ENCODE measurements around the gene RIN3. TPM values are rescaled to one million over a fixed set of nuclear protein-coding genes. Genes with fewer than 3 reads are reported as not detected.
A peak's percentile ranks its signal among the peaks of the same experiment; 100 is the strongest.

Gene RIN3
- total and polyA plus RNA-seq, 2 donors = 6.2 to 20.6 TPM

DNA sequence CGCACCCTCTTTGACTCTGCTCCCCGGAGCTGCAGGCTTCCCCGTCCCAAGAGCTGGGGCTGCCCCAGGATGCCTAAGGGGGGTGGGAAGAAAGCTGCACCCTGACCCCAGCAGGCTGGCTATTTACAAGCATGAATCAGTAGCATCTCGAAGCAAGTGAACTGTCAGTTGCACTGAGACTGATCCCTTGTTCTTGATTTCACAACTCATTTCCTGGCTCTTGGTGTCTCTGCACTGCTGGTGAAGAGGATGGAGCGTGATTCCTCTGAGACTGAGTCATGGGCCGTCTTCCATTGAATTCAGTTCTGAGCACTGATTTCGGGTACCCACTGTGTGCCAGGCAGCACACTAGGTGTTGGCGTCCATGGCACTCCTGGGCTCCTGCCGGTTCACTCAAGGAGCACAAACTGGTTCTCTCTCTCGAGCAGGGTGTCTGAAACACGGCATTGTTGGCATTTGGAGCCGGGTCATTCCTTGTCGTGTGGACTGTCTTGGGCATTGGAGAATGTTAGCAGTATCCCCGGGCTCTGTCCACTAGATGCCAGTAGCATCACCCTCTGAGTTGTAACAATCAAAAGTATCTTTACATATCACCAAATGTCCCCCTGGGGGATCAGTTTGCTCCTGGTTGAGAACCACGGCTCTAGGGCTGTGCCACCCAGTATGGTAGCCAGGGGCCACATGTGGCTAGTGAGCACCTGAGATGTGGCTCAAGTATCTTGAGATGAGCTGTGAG, 86.9 kb downstream of the RIN3 start:
- WGBS = 83% methylated on average over 15 of the region's 15 CpGs
- H3K4me1 ChIP-seq (ENCODE audit: control insufficient read depth in 2 of 2, insufficient read depth in 2 of 2, low read length in 2 of 2) = peaks cover 20 to 43% of the 10 kb centered on the region in 2 donors
- H3K4me3 ChIP-seq (ENCODE audit: low read length in 2 of 2) = no peak overlapping the region
- H3K27ac ChIP-seq (ENCODE audit: low read depth in 1 of 2, low read length in 1 of 2) = no peak overlapping the region
- DNase-seq (ENCODE audit: low read depth in 6 of 9, low spot score in 9 of 9) = no peak
- H3K9me3 ChIP-seq (ENCODE audit: control insufficient read depth in 2 of 2, insufficient read depth in 1 of 2, low read length in 1 of 2) = no peaks in the 10 kb centered on the region
- H3K27me3 ChIP-seq (ENCODE audit: control insufficient read depth in 2 of 2, insufficient read depth in 1 of 2, low read length in 1 of 2) = no peaks in the 10 kb centered on the region
- H3K36me3 ChIP-seq (ENCODE audit: control insufficient read depth in 2 of 2, insufficient read depth in 2 of 2, low read length in 1 of 2) = peaks cover 6 to 8% of the 10 kb centered on the region in 2 donors

- H3K4me3 ChIP-seq (ENCODE audit: low read length in 2 of 2) = no peak overlapping the region
- 79% methylated on average over 9 of the region's 9 CpGs for WGBS
- peaks cover 6 to 8% of the 10 kb centered on the region in 2 donors for H3K36me3 ChIP-seq (ENCODE audit: control insufficient read depth in 2 of 2, insufficient read depth in 2 of 2, low read length in 1 of 2)
- H3K27ac ChIP-seq (ENCODE audit: low read depth in 1 of 2, low read length in 1 of 2) = no peak overlapping the region
- DNase-seq (ENCODE audit: low read depth in 6 of 9, low spot score in 9 of 9) = no peak
- H3K4me1 ChIP-seq (ENCODE audit: control insufficient read depth in 2 of 2, insufficient read depth in 2 of 2, low read length in 2 of 2) = peaks cover 17 to 40% of the 10 kb centered on the region in 2 donors
- no peaks in the 10 kb centered on the region for H3K9me3 ChIP-seq (ENCODE audit: control insufficient read depth in 2 of 2, insufficient read depth in 1 of 2, low read length in 1 of 2)
- no peaks in the 10 kb centered on the region for H3K27me3 ChIP-seq (ENCODE audit: control insufficient read depth in 2 of 2, insufficient read depth in 1 of 2, low read length in 1 of 2)
Measured at GRCh38 chr14:92601131-92601710, 87.6 kb downstream of the RIN3 start.

DNA sequence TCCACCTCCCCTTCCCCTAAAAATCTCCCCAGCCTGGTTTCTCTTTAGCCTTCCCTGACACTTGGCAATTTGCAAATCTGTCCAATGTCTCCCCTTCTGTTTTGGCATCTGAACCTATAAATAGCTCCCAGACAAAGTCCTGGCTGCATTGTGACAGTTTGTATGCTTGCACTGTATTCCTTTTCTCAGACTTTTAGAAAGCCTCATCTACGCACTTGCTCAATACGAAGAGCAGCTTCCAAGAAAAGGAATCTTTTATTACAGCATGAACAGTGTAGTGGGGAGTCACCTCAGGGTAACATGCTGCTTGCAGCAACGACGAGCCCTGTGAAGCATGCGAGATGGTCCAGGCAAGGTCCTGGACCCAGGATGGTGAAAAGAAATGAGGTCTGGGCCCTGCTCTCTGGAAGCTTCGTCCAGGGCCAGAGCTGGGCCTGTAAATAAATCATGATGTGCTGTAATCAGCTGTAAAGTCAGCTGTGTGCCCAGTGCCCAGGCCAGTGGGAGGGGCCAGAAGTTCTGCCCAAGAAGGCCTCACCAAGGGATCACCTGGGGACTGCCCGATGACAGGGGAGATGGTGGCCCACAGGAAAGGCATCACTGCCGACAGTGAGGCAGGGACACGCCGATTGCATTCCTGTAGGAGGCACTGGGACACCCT, 88.3 kb downstream of the RIN3 start:
- 97% methylated on average over 10 of the region's 10 CpGs for WGBS
- H3K9me3 ChIP-seq (ENCODE audit: control insufficient read depth in 2 of 2, insufficient read depth in 1 of 2, low read length in 1 of 2) = no peaks in the 10 kb centered on the region
- peaks cover 4 to 6% of the 10 kb centered on the region in 2 donors for H3K36me3 ChIP-seq (ENCODE audit: control insufficient read depth in 2 of 2, insufficient read depth in 2 of 2, low read length in 1 of 2)
- no peak overlapping the region for H3K27ac ChIP-seq (ENCODE audit: low read depth in 1 of 2, low read length in 1 of 2)
- H3K4me3 ChIP-seq (ENCODE audit: low read length in 2 of 2) = no peak overlapping the region
- H3K27me3 ChIP-seq (ENCODE audit: control insufficient read depth in 2 of 2, insufficient read depth in 1 of 2, low read length in 1 of 2) = no peaks in the 10 kb centered on the region
- peaks cover 16 to 40% of the 10 kb centered on the region in 2 donors for H3K4me1 ChIP-seq (ENCODE audit: control insufficient read depth in 2 of 2, insufficient read depth in 2 of 2, low read length in 2 of 2)
- no peak for DNase-seq (ENCODE audit: low read depth in 6 of 9, low spot score in 9 of 9)

DNA sequence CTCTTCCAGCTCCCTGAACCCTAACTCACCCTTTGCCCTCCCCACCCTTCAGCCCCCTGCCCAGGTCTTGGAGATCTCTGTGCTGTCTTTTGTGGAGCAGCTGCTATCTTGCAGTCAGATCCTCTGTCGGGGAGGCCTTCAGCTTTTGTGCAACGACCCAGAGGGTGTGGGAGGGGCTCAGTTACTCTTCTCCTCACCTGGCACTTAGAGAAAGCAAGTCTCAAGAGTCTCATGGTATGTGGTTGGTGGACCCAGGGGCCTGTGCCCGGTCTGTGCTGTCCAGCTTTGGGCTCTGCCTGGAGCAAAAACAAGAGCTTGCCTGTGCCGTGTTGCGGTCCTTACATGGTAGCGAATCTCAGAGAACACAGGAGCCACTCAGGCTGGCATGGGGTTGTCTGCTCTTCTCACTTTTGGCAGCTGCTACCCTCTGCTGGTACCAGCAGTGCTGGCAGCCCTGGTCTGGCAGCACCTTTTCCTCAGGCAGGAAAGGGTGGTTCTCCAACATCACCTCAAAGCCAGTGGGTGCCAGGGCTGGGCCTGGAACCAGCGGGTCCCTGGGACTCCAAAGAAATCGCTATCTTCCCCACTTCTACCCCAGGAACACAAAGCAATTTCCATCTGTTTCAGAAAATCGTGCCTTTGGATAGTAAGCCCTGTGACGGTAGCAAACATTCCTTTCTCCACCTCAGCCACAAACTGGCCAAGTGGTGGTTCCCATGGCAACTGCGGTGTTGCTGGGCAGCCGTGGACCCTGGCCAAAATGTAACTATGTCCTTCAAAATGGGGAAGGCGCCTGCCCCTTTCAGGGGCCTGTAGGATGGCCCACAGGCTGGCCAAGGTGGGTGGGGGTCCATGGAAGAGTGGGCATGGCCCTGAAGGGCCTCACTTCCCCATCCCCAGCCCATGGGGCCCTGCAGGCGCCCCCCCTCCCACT, 90.0 kb downstream of the RIN3 start:
- Histone ChIP-seq H3K27ac (ENCODE audit: low read depth in 1 of 2, low read length in 1 of 2) (peak overlapping the region; percentile 12 to 66), H3K4me1 (ENCODE audit: control insufficient read depth in 2 of 2, insufficient read depth in 2 of 2, low read length in 2 of 2) (peaks cover 16 to 40% of the 10 kb centered on the region in 2 donors), H3K36me3 (ENCODE audit: control insufficient read depth in 2 of 2, insufficient read depth in 2 of 2, low read length in 1 of 2) (peaks cover 3 to 6% of the 10 kb centered on the region in 2 donors), H3K9me3 (ENCODE audit: control insufficient read depth in 2 of 2, insufficient read depth in 1 of 2, low read length in 1 of 2) (peaks cover 0 to 4% of the 10 kb centered on the region in 2 donors), H3K27me3 (ENCODE audit: control insufficient read depth in 2 of 2, insufficient read depth in 1 of 2, low read length in 1 of 2) (no peaks in the 10 kb centered on the region), H3K4me3 (ENCODE audit: low read length in 2 of 2) (no peak overlapping the region)
- DNase-seq (ENCODE audit: low read depth in 6 of 9, low spot score in 9 of 9) = peak in 7 of 9 donors; percentile 50 to 86 (median 62)
- 73% methylated on average over 14 of the region's 14 CpGs for WGBS

DNA sequence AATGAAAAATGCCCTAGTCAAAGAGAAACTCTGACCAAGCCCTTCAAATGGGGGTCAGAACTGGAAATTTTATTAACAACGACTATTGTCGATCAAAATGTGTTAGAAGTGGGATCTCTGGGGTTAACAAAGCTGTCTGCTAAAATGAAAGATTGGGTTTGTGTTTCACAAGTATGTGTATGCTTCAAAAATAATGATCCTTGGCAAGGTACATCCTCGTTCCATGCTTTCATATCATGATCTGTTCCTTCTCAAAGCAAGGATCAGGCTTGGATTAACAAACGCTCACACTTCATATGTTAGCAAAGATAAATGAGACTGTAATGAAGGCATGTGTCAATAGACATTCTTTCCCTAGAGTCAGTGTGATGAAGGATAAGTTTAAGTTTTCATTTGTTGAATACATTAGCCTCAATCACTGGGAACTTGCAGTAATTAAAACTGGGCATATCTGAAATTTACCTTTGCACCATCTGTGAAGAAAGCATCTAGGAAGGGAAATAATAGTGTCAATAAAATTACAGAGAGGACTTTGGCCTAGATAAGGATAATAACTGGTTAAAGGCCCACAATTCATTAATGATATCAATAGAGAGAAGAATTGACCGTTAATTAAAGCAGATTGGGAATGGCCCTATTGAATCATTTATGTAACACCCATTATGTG, 91.8 kb downstream of the RIN3 start:
- Histone ChIP-seq H3K27me3 (ENCODE audit: control insufficient read depth in 2 of 2, insufficient read depth in 1 of 2, low read length in 1 of 2) (no peaks in the 10 kb centered on the region), H3K4me1 (ENCODE audit: control insufficient read depth in 2 of 2, insufficient read depth in 2 of 2, low read length in 2 of 2) (peaks cover 11 to 36% of the 10 kb centered on the region in 2 donors), H3K36me3 (ENCODE audit: control insufficient read depth in 2 of 2, insufficient read depth in 2 of 2, low read length in 1 of 2) (peaks cover 6% of the 10 kb centered on the region in 2 donors), H3K27ac (ENCODE audit: low read depth in 1 of 2, low read length in 1 of 2) (no peak overlapping the region), H3K9me3 (ENCODE audit: control insufficient read depth in 2 of 2, insufficient read depth in 1 of 2, low read length in 1 of 2) (peaks cover 0 to 4% of the 10 kb centered on the region in 2 donors), H3K4me3 (ENCODE audit: low read length in 2 of 2) (no peak overlapping the region)
- 97% methylated on average over 5 of the region's 5 CpGs for WGBS
- DNase-seq (ENCODE audit: low read depth in 6 of 9, low spot score in 9 of 9) = no peak

GRCh38 chr14:92607251-92607650, 93.7 kb downstream of the RIN3 start:
- Histone ChIP-seq H3K4me1 (ENCODE audit: control insufficient read depth in 2 of 2, insufficient read depth in 2 of 2, low read length in 2 of 2) (peaks cover 7 to 24% of the 10 kb centered on the region in 2 donors), H3K27me3 (ENCODE audit: control insufficient read depth in 2 of 2, insufficient read depth in 1 of 2, low read length in 1 of 2) (no peaks in the 10 kb centered on the region), H3K4me3 (ENCODE audit: low read length in 2 of 2) (no peak overlapping the region), H3K9me3 (ENCODE audit: control insufficient read depth in 2 of 2, insufficient read depth in 1 of 2, low read length in 1 of 2) (peaks cover 0 to 9% of the 10 kb centered on the region in 2 donors), H3K27ac (ENCODE audit: low read depth in 1 of 2, low read length in 1 of 2) (no peak overlapping the region), H3K36me3 (ENCODE audit: control insufficient read depth in 2 of 2, insufficient read depth in 2 of 2, low read length in 1 of 2) (peaks cover 5 to 19% of the 10 kb centered on the region in 2 donors)
- 97% methylated on average over 3 of the region's 3 CpGs for WGBS
- no peak for DNase-seq (ENCODE audit: low read depth in 6 of 9, low spot score in 9 of 9)

DNA sequence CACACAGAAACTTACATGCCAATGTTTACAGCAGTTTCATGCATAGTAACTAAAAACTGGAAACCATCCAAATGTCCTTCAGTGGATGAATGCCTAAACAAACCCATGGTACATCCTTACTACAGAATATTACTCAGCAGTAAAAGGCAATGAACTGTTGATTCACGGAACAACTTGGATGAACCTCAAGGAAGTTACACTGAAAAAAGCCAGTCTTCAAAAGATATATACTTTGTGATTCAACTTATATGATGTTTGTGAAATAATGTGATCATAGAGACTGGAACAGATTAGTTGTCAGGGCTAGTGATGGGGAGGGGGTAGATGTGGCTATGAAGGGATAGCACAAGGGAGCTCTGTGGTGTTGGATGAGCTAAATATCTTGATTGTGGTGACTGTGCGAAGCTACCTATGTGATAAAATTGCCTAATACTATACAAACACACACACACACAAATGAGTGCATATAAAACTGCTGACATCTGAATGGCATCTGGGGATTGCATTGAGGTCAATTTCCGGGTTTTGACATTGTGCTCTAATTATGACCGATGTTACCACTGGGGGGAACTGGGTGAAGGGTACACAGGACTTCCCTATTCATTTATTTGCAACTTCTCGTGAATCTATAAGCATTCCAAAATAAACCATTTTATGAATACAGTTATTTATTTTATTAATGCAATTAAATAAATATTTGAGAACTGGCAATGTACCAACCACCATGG, 94.3 kb downstream of the RIN3 start:
- WGBS = 98% methylated on average over 5 of the region's 5 CpGs
- H3K36me3 ChIP-seq (ENCODE audit: control insufficient read depth in 2 of 2, insufficient read depth in 2 of 2, low read length in 1 of 2) = peaks cover 7 to 20% of the 10 kb centered on the region in 2 donors
- no peaks in the 10 kb centered on the region for H3K27me3 ChIP-seq (ENCODE audit: control insufficient read depth in 2 of 2, insufficient read depth in 1 of 2, low read length in 1 of 2)
- peaks cover 0 to 9% of the 10 kb centered on the region in 2 donors for H3K9me3 ChIP-seq (ENCODE audit: control insufficient read depth in 2 of 2, insufficient read depth in 1 of 2, low read length in 1 of 2)
- peaks cover 8 to 22% of the 10 kb centered on the region in 2 donors for H3K4me1 ChIP-seq (ENCODE audit: control insufficient read depth in 2 of 2, insufficient read depth in 2 of 2, low read length in 2 of 2)
- no peak overlapping the region for H3K27ac ChIP-seq (ENCODE audit: low read depth in 1 of 2, low read length in 1 of 2)
- no peak overlapping the region for H3K4me3 ChIP-seq (ENCODE audit: low read length in 2 of 2)
- no peak for DNase-seq (ENCODE audit: low read depth in 6 of 9, low spot score in 9 of 9)

DNA sequence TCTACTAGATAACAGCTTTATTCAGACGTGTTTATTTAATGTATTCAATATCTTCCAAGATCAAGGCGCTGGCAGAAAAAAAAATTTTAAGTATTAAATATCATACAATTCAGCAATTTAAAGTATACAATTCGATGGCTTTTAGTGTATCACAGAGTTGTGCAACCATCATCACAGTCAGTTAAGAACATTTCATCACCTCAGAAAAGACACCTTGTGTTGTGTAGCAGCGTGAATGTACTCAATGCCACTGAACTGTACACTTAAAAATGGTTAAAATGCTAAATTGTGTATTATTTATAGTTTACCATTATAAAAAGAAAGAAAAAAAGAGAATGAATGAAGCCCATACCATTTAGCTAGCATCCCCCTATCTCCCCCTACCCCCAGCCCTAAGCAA, 96.4 kb downstream of the RIN3 start:
- peaks cover 11 to 20% of the 10 kb centered on the region in 2 donors for H3K36me3 ChIP-seq (ENCODE audit: control insufficient read depth in 2 of 2, insufficient read depth in 2 of 2, low read length in 1 of 2)
- H3K9me3 ChIP-seq (ENCODE audit: control insufficient read depth in 2 of 2, insufficient read depth in 1 of 2, low read length in 1 of 2) = peaks cover 0 to 15% of the 10 kb centered on the region in 2 donors
- H3K4me1 ChIP-seq (ENCODE audit: control insufficient read depth in 2 of 2, insufficient read depth in 2 of 2, low read length in 2 of 2) = peaks cover 5 to 28% of the 10 kb centered on the region in 2 donors
- WGBS = 89% methylated on average over 4 of the region's 4 CpGs
- no peak overlapping the region for H3K4me3 ChIP-seq (ENCODE audit: low read length in 2 of 2)
- no peak overlapping the region for H3K27ac ChIP-seq (ENCODE audit: low read depth in 1 of 2, low read length in 1 of 2)
- DNase-seq (ENCODE audit: low read depth in 6 of 9, low spot score in 9 of 9) = no peak
- H3K27me3 ChIP-seq (ENCODE audit: control insufficient read depth in 2 of 2, insufficient read depth in 1 of 2, low read length in 1 of 2) = no peaks in the 10 kb centered on the region
